HepG2 (cell line): Measurements from ENCODE around the gene EXOC7.

Source experiments
- EZH2 ChIP-seq: conservative IDR thresholded peaks from 2 replicates; pipeline ENCODE4 v1.6.1; 2012; ENCODE audit warnings: mild to moderate bottlenecking, low read depth, low read length, moderate library complexity
- HMG20B ChIP-seq: conservative IDR thresholded peaks from 2 replicates; pipeline ENCODE4 v1.6.1; 2016; ENCODE audit warnings: missing genetic modification reagents, missing compliant biosample characterization
- HOXA7 ChIP-seq: sonication (generic); formaldehyde crosslinking; IDR thresholded peaks from 2 replicates; pipeline ENCODE4 v1.8.1; 2022; ENCODE audit warnings: mild to moderate bottlenecking, missing genetic modification reagents, moderate library complexity
- PAX8 ChIP-seq: sonication (generic); formaldehyde crosslinking; IDR thresholded peaks from 2 replicates; pipeline ENCODE4 v1.8.0; 2022; ENCODE audit warnings: mild to moderate bottlenecking, missing genetic modification reagents, borderline replicate concordance
- TGIF2 ChIP-seq: IDR thresholded peaks from 2 replicates; pipeline ENCODE4 v1.6.1; 2016; ENCODE audit warnings: control low read depth, missing compliant biosample characterization
- TF ChIP-seq, protein P1 (sequence below), 2 experiments: sonication (generic) in 1 of 2; formaldehyde crosslinking in 1 of 2; IDR thresholded peaks; 2 replicates each; pipeline versions ENCODE4 v1.4.0 to v1.6.1; 2018 to 2020; ENCODE audit warnings: missing genetic modification reagents in 2 of 2, borderline replicate concordance in 1 of 2, low read depth in 1 of 2, mild to moderate bottlenecking in 1 of 2, missing biosample characterization in 1 of 2
- TF ChIP-seq, protein P2 (sequence below): sonication (generic); formaldehyde crosslinking; IDR thresholded peaks from 2 replicates; pipeline ENCODE4 v1.5.0; 2020; ENCODE audit warnings: mild to moderate bottlenecking, missing genetic modification reagents, moderate library complexity
- TF ChIP-seq, protein P3 (sequence below), 2 experiments: fragments of 450-650 bp in 1 of 2; sonication (generic) in 1 of 2; formaldehyde crosslinking; IDR thresholded peaks; 2 replicates each; pipeline versions ENCODE4 v1.5.0 to v1.8.0; 2020 to 2022; ENCODE audit warnings: mild to moderate bottlenecking in 1 of 2, missing genetic modification reagents in 1 of 2

DNA sequence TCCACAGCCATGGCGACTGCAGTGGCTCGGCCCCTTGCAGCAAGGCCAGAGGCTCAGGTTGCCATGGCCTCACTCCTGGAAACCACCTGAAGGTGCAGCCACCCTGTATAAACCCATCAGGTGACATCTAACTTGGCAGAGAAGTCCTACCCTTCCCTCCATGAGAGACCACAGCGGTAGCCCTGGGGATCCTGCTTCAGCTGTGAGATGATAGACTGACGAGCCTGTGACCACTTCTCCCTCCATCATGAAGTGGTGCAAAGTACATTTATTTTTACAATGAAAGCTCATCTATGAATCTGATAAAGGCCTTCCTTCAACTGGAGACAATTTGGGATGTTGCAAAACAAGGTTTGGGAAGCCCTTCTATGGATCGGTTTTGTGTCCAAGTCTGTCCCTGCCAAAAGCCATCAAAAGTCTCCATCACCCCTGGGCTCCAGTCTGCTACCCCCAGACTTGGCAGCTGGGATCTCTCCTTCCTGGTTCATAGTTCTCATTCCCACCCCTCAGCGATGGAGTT is 22.8 kb downstream of the EXOC7 start:
- TF ChIP-seq, protein P1, sequence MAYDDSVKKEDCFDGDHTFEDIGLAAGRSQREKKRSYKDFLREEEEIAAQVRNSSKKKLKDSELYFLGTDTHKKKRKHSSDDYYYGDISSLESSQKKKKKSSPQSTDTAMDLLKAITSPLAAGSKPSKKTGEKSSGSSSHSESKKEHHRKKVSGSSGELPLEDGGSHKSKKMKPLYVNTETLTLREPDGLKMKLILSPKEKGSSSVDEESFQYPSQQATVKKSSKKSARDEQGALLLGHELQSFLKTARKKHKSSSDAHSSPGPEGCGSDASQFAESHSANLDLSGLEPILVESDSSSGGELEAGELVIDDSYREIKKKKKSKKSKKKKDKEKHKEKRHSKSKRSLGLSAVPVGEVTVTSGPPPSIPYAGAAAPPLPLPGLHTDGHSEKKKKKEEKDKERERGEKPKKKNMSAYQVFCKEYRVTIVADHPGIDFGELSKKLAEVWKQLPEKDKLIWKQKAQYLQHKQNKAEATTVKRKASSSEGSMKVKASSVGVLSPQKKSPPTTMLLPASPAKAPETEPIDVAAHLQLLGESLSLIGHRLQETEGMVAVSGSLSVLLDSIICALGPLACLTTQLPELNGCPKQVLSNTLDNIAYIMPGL (CRISPR knock-in tag; IDR thresholded peaks at IDR 0.05; ENCODE audit: borderline replicate concordance in 1 of 2, low read depth in 1 of 2) = no peak
- TF ChIP-seq, protein P2, sequence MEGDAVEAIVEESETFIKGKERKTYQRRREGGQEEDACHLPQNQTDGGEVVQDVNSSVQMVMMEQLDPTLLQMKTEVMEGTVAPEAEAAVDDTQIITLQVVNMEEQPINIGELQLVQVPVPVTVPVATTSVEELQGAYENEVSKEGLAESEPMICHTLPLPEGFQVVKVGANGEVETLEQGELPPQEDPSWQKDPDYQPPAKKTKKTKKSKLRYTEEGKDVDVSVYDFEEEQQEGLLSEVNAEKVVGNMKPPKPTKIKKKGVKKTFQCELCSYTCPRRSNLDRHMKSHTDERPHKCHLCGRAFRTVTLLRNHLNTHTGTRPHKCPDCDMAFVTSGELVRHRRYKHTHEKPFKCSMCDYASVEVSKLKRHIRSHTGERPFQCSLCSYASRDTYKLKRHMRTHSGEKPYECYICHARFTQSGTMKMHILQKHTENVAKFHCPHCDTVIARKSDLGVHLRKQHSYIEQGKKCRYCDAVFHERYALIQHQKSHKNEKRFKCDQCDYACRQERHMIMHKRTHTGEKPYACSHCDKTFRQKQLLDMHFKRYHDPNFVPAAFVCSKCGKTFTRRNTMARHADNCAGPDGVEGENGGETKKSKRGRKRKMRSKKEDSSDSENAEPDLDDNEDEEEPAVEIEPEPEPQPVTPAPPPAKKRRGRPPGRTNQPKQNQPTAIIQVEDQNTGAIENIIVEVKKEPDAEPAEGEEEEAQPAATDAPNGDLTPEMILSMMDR = no peak
- TF ChIP-seq TGIF2 (CRISPR knock-in tag) (no peak), PAX8 (CRISPR knock-in tag) (no peak), HOXA7 (CRISPR knock-in tag) (no peak), HMG20B (CRISPR knock-in tag) (no peak), EZH2 (no peak)
- TF ChIP-seq, protein P3, sequence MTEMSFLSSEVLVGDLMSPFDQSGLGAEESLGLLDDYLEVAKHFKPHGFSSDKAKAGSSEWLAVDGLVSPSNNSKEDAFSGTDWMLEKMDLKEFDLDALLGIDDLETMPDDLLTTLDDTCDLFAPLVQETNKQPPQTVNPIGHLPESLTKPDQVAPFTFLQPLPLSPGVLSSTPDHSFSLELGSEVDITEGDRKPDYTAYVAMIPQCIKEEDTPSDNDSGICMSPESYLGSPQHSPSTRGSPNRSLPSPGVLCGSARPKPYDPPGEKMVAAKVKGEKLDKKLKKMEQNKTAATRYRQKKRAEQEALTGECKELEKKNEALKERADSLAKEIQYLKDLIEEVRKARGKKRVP (CRISPR knock-in tag; IDR thresholded peaks at IDR 0.05) = no peak
